Measurements from ENCODE around the gene CARD14.

Gene CARD14

DNA sequence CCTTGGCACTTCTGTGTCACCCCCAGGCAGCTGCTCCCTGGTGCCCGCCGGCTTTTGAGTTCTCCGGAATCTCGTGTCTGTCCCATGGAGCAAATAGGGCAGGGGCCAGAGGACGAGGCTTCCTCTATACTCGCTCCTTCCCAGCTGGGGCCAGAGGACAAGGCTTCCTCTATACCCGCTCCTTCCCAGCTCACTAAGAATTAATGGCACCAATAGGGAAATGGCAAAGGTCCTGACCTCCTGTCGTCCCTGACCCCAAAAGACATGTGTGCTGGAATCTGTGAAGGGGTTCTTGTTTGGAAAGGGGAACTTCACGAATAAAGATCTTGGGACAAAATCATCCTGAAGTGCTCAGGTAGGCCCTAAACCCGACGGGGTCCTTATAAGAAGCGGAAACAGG is 42.7 kb downstream of the CARD14 start:
- Histone ChIP-seq H3K27ac (ENCODE audit: low read length, poor library complexity, severe bottlenecking) (no peak overlapping the region), H3K18ac (ENCODE audit: low read depth in 1 of 2, low read length in 2 of 2) (no peak overlapping the region), H2BK12ac (ENCODE audit: low read length in 2 of 2) (no peak overlapping the region), H3K4me1 (ENCODE audit: control insufficient read depth, insufficient read depth, low read depth, low read length) (peaks cover 2% of the 10 kb centered on the region), H3K4me2 (ENCODE audit: low read length, poor library complexity, severe bottlenecking) (no peak overlapping the region), H3K36me3 (ENCODE audit: control insufficient read depth in 1 of 2, insufficient read depth in 2 of 2, low read depth in 1 of 2, low read length in 2 of 2) (peaks cover 89 to 92% of the 10 kb centered on the region in 2 experiments), H3K9ac (ENCODE audit: low read length) (no peak overlapping the region), H3K27me3 (ENCODE audit: control insufficient read depth in 1 of 2, insufficient read depth in 1 of 2, low read length in 2 of 2) (no peaks in the 10 kb centered on the region), H2BK15ac (ENCODE audit: low read depth, poor library complexity, severe bottlenecking) (no peak overlapping the region), H2BK120ac (ENCODE audit: low read depth, low read length) (no peak overlapping the region), H2AFZ (ENCODE audit: low read depth, low read length) (no peak overlapping the region), H3K4ac (ENCODE audit: low read depth in 1 of 2, low read length in 2 of 2) (no peak overlapping the region), H3K4me3 (ENCODE audit: insufficient read depth in 1 of 2, low read depth in 1 of 2, low read length in 2 of 2) (no peak overlapping the region), H2AK5ac (ENCODE audit: low read length, severe bottlenecking) (no peak overlapping the region), H4K91ac (ENCODE audit: low read length) (no peak overlapping the region), H3K23ac (ENCODE audit: low read length in 2 of 2) (no peak overlapping the region), H3K9me3 (ENCODE audit: control insufficient read depth, low read length) (no peaks in the 10 kb centered on the region), H3K14ac (ENCODE audit: low read length in 2 of 2) (no peak overlapping the region), H3K79me1 (replicated peaks; ENCODE audit: low read length, poor library complexity, severe bottlenecking) (peaks cover 12% of the 10 kb centered on the region), H2BK5ac (ENCODE audit: low read depth, low read length, poor library complexity, severe bottlenecking) (no peak overlapping the region), H4K8ac (ENCODE audit: low read length) (no peak overlapping the region)
- no peak for DNase-seq
- WGBS = 96% methylated on average over 12 of the region's 12 CpGs

DNA sequence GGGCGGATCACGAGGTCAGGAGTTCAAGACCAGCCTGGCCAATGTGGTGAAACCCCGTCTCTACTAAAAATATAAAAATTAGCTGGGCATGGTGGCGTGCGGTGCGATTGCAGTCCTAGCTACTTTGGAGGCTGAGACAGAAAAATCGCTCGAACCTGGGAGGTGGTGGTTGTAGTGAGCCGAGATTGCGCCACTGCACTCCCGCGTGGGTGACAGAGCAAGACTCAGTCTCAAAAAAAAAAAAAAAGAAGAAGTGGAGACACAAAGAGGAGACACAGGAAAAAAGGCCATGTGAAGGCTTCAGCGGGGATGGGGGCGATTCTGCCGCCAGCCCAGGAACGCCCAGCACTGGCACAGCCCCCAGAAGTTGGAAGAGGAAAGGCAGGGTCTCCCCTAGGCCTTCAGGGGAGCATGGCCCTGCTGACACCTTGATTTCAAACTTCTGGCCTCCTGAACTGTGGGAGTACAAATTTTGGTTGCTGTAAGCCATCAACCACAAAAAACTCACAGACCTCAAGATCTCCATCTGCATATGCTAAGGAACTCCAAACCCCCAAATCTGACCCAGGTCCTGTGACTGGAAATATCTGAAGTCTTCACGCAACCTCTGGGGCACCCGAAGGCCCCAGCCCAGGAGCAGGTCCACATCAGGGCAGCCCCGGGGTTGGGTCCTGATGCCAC is 43.3 kb downstream of the CARD14 start:
- Histone ChIP-seq H2BK12ac (ENCODE audit: low read length in 2 of 2) (no peak overlapping the region), H3K4me2 (ENCODE audit: low read length, poor library complexity, severe bottlenecking) (no peak overlapping the region), H2BK120ac (ENCODE audit: low read depth, low read length) (no peak overlapping the region), H3K18ac (ENCODE audit: low read depth in 1 of 2, low read length in 2 of 2) (no peak overlapping the region), H2BK15ac (ENCODE audit: low read depth, poor library complexity, severe bottlenecking) (no peak overlapping the region), H3K23ac (ENCODE audit: low read length in 2 of 2) (no peak overlapping the region), H3K4me3 (ENCODE audit: insufficient read depth in 1 of 2, low read depth in 1 of 2, low read length in 2 of 2) (no peak overlapping the region), H2AFZ (ENCODE audit: low read depth, low read length) (no peak overlapping the region), H4K91ac (ENCODE audit: low read length) (peak overlapping the region; percentile 48), H3K14ac (ENCODE audit: low read length in 2 of 2) (no peak overlapping the region), H3K9ac (ENCODE audit: low read length) (no peak overlapping the region), H4K8ac (ENCODE audit: low read length) (no peak overlapping the region), H2AK5ac (ENCODE audit: low read length, severe bottlenecking) (no peak overlapping the region), H3K79me1 (replicated peaks; ENCODE audit: low read length, poor library complexity, severe bottlenecking) (peaks cover 17% of the 10 kb centered on the region), H3K27ac (ENCODE audit: low read length, poor library complexity, severe bottlenecking) (no peak overlapping the region), H3K36me3 (ENCODE audit: control insufficient read depth in 1 of 2, insufficient read depth in 2 of 2, low read depth in 1 of 2, low read length in 2 of 2) (peaks cover 94 to 95% of the 10 kb centered on the region in 2 experiments), H3K9me3 (ENCODE audit: control insufficient read depth, low read length) (no peaks in the 10 kb centered on the region), H3K4me1 (ENCODE audit: control insufficient read depth, insufficient read depth, low read depth, low read length) (peaks cover 5% of the 10 kb centered on the region), H3K4ac (ENCODE audit: low read depth in 1 of 2, low read length in 2 of 2) (no peak overlapping the region), H3K27me3 (ENCODE audit: control insufficient read depth in 1 of 2, insufficient read depth in 1 of 2, low read length in 2 of 2) (no peaks in the 10 kb centered on the region), H2BK5ac (ENCODE audit: low read depth, low read length, poor library complexity, severe bottlenecking) (no peak overlapping the region)
- DNase-seq = no peak
- WGBS = 93% methylated on average over 19 of the region's 19 CpGs

DNA sequence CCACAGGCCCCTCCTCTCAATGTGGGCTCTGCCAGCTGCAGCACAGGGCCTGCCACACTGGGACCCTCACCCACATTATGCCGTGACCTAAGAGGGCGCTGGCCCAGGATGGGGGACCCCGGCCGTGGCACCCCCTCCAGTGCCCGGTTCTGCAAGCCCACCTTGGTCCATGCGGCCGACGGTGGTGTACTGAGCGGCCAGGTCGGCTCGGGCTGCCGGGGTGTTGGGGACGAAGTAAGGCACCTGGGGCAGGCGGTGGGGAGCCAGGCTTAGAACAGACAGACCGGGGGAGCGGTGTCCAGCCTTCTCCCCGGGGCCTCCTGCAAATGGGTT is 43.8 kb downstream of the CARD14 start:
- Histone ChIP-seq H3K18ac (ENCODE audit: low read depth in 1 of 2, low read length in 2 of 2) (no peak overlapping the region), H3K36me3 (ENCODE audit: control insufficient read depth in 1 of 2, insufficient read depth in 2 of 2, low read depth in 1 of 2, low read length in 2 of 2) (peaks cover 90 to 95% of the 10 kb centered on the region in 2 experiments), H2AK5ac (ENCODE audit: low read length, severe bottlenecking) (no peak overlapping the region), H2BK12ac (ENCODE audit: low read length in 2 of 2) (no peak overlapping the region), H4K8ac (ENCODE audit: low read length) (no peak overlapping the region), H3K9me3 (ENCODE audit: control insufficient read depth, low read length) (no peaks in the 10 kb centered on the region), H3K4me2 (ENCODE audit: low read length, poor library complexity, severe bottlenecking) (no peak overlapping the region), H3K4ac (ENCODE audit: low read depth in 1 of 2, low read length in 2 of 2) (no peak overlapping the region), H2AFZ (ENCODE audit: low read depth, low read length) (no peak overlapping the region), H2BK120ac (ENCODE audit: low read depth, low read length) (no peak overlapping the region), H3K79me1 (replicated peaks; ENCODE audit: low read length, poor library complexity, severe bottlenecking) (peaks cover 22% of the 10 kb centered on the region), H2BK15ac (ENCODE audit: low read depth, poor library complexity, severe bottlenecking) (no peak overlapping the region), H3K9ac (ENCODE audit: low read length) (no peak overlapping the region), H3K23ac (ENCODE audit: low read length in 2 of 2) (no peak overlapping the region), H3K4me3 (ENCODE audit: insufficient read depth in 1 of 2, low read depth in 1 of 2, low read length in 2 of 2) (peak overlapping the region in 1 of 2 experiments; percentile 11), H3K14ac (ENCODE audit: low read length in 2 of 2) (no peak overlapping the region), H3K27me3 (ENCODE audit: control insufficient read depth in 1 of 2, insufficient read depth in 1 of 2, low read length in 2 of 2) (no peaks in the 10 kb centered on the region), H4K91ac (ENCODE audit: low read length) (no peak overlapping the region), H2BK5ac (ENCODE audit: low read depth, low read length, poor library complexity, severe bottlenecking) (no peak overlapping the region), H3K27ac (ENCODE audit: low read length, poor library complexity, severe bottlenecking) (no peak overlapping the region), H3K4me1 (ENCODE audit: control insufficient read depth, insufficient read depth, low read depth, low read length) (peaks cover 10% of the 10 kb centered on the region)
- no peak for DNase-seq
- 98% methylated on average over 17 of the region's 17 CpGs for WGBS

DNA sequence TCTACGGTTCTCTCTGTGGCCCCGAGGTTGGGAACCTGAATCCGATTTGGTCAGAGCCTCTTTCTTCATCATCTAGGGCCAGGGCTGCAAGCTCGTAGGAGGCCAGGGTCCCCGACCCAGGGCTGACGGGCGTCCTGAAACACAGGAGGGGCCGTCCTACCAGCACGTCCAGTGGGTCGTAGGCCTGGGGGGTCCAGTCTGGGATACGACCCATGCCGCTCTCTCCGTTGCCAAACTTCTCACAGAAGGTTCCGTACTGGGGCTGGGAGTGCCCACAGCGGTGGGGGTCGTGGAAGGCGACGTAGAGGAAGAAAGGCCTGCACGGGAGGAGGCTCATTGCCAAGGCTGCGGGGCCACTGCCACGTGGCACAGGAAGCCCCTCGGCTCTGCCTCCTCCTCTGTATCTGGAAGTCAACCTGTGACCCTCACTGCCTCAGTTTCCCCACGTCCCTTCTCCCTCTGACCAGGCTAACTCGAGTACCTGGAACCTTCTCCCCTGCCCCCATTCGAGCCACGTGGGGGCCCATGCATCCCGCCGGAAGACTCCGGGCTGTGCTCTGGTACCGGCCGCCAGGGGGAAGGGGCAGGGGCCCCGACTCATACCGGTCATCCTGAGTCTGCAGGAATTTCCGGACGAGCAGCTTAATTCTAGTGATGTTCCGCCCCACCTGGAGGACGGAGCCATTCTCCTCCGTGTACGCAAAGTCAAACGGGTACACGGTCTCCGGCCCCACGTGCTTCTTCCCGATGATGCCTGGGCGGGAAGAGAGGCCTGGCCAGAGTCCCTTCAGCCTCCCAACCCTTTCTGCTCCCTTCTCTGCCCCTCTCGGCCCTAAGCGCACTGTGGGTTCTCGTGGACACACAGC is 44.4 kb downstream of the CARD14 start:
- H3K27ac ChIP-seq (ENCODE audit: low read length, poor library complexity, severe bottlenecking) = no peak overlapping the region
- no peak overlapping the region for H3K4me2 ChIP-seq (ENCODE audit: low read length, poor library complexity, severe bottlenecking)
- H4K91ac ChIP-seq (ENCODE audit: low read length) = no peak overlapping the region
- H3K27me3 ChIP-seq (ENCODE audit: control insufficient read depth in 1 of 2, insufficient read depth in 1 of 2, low read length in 2 of 2) = no peaks in the 10 kb centered on the region
- peaks cover 22% of the 10 kb centered on the region for H3K79me1 ChIP-seq (replicated peaks; ENCODE audit: low read length, poor library complexity, severe bottlenecking)
- no peak overlapping the region for H3K23ac ChIP-seq (ENCODE audit: low read length in 2 of 2)
- H2BK12ac ChIP-seq (ENCODE audit: low read length in 2 of 2) = no peak overlapping the region
- H3K18ac ChIP-seq (ENCODE audit: low read depth in 1 of 2, low read length in 2 of 2) = no peak overlapping the region
- peaks cover 84 to 90% of the 10 kb centered on the region in 2 experiments for H3K36me3 ChIP-seq (ENCODE audit: control insufficient read depth in 1 of 2, insufficient read depth in 2 of 2, low read depth in 1 of 2, low read length in 2 of 2)
- no peak overlapping the region for H3K4ac ChIP-seq (ENCODE audit: low read depth in 1 of 2, low read length in 2 of 2)
- no peak for DNase-seq
- H2AFZ ChIP-seq (ENCODE audit: low read depth, low read length) = no peak overlapping the region
- H2BK120ac ChIP-seq (ENCODE audit: low read depth, low read length) = no peak overlapping the region
- H2BK15ac ChIP-seq (ENCODE audit: low read depth, poor library complexity, severe bottlenecking) = peak overlapping the region; percentile 9
- H3K4me3 ChIP-seq (ENCODE audit: insufficient read depth in 1 of 2, low read depth in 1 of 2, low read length in 2 of 2) = no peak overlapping the region
- peaks cover 12% of the 10 kb centered on the region for H3K4me1 ChIP-seq (ENCODE audit: control insufficient read depth, insufficient read depth, low read depth, low read length)
- no peak overlapping the region for H2BK5ac ChIP-seq (ENCODE audit: low read depth, low read length, poor library complexity, severe bottlenecking)
- 96% methylated on average over 48 of the region's 48 CpGs for WGBS
- H3K9ac ChIP-seq (ENCODE audit: low read length) = no peak overlapping the region
- no peak overlapping the region for H3K14ac ChIP-seq (ENCODE audit: low read length in 2 of 2)
- no peak overlapping the region for H2AK5ac ChIP-seq (ENCODE audit: low read length, severe bottlenecking)
- no peaks in the 10 kb centered on the region for H3K9me3 ChIP-seq (ENCODE audit: control insufficient read depth, low read length)
- no peak overlapping the region for H4K8ac ChIP-seq (ENCODE audit: low read length)
